HK-2 (cell line): ENCODE measurements around the gene COL11A1.
"Not testable (repeated sequence)": the region's sequence is repeated elsewhere in the genome, so short reads cannot be mapped to it uniquely, and the experiment has no call there.

ENCODE experiments used
- DNase-seq: peaks from one replicate; pipeline ENCODE4 v3.0.0-alpha.2; 2018; ENCODE audit not compliant: unreplicated experiment

Gene COL11A1

DNA sequence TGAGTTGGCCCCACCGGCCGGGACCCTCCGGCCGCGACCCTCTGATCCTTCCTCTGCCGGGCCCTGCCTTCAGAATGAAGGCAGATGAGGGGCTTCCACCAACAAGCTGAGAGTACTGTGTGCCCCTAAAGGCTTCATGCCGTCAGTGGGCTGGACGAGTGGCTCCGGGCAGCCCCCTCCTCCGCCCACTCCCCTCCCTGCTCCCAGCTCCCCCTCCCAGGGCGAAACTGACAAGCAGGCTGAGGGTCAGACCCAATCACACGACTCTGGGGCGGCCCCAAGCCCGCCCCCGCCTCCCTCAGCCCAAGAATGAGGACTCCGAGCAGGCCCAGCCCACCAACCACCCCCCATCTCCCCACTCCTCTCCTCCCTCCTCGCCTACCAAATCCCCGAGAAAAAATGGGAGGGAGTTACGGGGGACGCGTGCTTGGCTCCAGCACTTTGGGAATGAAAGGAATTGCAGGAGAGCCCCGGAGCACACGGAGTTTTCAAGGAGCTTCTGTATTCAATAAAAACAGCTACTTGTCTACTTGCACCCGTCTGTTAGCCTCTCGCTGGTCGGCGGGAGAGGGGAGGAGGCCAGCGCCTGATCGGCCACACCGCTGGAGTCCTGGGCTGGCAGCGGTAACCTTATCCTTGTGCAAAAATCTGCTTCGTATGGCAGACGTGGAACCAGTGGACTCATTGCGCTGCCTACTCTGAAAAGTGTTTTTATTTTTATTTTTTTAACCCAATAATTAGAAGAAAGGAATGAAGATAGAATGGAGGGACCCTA is at the start of gene COL11A1:
COL11A1 (minus strand) TSS at position 147 of the 775 bp plus-strand sequence. CDS start 344 bp downstream, outside the sequence.
- peak; percentile 7 for DNase-seq

DNA sequence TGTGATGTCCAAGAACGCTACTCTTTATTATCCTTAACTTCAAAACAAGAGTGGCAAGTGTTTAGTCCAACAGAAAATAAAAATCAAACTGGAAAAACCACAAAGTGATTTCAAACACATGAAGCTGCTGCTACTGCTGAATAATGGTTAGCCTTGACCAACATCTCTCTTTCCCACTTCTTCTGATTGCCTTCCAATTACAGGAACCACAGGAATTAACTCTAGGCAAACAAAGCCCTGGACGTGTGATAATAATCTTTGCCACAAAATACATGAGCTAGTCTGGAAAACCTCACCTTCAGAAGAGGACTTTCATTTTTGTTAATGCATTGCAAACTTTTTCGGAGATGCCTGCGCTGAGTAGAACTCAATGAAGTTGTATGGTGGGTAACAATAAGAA is 48.6 kb upstream of the COL11A1 start:
- DNase-seq: no peak

DNA sequence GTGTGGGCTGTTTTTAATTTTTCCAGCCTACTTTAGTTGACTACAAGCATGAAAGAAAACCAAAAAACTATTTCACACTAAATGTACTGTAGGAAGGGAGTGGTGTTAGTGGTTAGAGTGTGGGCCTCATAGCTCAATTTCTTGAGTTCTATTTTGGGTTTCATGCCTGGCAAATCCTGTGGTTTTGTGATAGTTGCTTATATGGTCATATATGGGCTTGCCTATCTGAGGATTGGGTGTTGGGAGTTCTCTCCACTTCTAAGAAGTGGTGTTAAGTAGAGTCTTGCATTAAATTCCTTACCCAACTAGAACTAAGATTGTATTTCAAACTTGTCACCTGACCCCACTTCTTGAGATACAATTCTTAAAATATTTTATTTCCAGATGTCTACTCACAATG is 37.8 kb upstream of the COL11A1 start:
- no peak for DNase-seq

DNA sequence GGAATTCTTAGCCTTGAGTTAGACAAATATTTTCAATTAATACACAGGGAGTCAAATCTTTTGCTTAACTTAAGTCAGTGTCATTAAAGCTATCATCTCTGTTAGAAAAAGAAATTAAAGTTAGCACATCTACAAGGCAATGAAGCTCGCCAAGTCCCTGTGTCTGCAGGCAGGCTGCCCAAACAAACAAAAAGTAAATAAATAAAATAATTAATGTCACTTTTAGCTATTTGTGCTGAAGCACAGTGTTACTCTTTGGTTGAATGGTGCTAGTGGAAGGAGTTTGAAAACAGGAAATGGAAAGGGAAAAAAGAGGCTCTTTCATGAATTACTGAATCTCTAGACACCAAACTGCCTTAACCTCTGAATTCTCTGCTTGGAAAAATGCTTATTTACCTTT is 37.1 kb upstream of the COL11A1 start:
- DNase-seq: no peak

DNA sequence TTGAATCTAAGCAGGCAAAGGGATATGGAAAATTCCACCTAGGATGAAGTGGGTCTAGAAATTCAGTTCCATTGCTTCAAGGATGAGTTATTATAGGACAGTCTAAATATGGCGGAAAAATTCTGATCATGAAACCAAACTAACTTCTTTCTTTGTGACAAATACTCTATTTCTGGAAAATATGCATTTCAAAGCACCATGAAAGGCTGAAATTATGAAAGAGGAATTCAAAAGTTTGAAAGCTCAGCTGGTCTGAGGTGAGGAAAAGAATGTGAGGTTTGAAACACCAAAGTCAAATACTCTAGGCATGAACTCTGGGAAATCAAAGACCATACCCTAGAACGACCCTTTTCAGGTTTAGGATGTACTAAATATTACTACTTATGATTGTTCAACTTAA is 36.4 kb upstream of the COL11A1 start:
- no peak for DNase-seq

DNA sequence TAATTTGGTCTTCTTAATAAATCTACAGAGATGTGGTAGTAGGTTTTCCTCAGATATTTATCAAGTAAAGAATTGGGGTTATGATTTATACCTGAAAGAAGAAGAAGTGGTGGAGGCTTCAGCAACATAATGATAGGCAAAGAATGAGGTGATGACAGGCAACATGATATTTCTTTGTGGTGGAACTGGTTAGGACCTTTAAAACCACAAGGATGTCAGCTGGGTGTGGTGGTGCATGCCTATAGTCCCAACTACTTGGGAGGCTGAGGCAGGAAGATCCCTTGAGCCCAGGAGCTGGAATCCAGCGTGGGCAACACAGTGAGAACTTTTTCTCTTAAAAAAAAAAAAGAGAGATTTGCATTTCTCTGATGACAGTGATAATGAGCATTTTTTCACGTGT is 34.1 kb upstream of the COL11A1 start:
- no peak for DNase-seq

DNA sequence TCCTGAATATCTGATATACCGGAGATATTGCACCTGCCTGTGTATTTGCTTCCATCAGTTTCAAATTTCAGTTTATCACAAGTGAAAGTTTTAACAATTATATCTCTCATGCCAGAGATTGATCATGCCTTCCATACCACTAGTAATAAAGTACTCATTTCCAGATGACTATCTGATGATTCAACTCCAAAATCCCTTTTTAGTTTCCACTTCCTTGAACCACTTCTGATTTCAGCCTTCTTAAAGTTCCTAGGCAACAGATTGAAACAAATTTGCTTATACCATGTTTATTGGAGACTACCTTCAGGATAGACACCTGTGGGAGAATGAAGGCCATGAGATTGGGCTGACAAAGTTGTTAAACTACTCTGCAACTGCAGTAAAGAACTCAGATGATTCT is 21.5 kb upstream of the COL11A1 start:
- DNase-seq: no peak

DNA sequence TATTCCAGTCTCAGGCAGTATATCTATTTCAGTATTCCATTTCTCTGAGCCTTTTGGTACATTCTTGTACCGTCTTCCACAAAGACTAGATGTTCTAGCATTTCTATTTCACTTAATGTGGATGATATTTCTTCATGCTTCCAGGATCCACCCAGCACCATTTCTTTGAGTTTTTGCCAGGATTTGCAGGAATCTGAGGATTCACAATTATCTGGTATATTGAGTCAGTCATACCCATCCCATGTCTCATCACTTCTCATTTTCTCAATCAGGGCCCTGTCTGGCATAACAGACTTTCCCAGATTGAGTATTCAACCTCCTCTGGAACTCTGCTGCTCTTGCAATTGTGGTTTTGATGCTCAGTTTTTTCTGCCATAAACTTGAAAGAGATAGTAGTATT is 20.9 kb upstream of the COL11A1 start:
- DNase-seq: peak; percentile 7

DNA sequence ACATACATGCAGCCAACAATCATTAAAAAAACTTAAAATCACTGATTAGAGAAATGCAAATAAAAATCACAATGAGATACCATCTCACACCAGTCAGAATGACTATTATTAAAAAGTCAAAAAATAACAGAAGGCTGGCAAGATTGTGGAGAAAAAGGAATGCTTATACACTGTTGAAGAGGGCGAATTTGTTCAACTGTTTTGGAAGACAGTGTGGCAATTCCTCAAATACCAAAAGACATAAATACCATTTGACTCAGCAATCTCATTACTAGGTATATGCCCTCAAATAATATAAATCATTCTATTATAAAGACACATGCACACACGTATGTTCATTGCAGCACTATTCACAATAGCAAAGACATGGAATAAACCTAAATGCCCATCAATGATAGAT is 19.9 kb upstream of the COL11A1 start:
- not testable (repeated sequence) for DNase-seq

DNA sequence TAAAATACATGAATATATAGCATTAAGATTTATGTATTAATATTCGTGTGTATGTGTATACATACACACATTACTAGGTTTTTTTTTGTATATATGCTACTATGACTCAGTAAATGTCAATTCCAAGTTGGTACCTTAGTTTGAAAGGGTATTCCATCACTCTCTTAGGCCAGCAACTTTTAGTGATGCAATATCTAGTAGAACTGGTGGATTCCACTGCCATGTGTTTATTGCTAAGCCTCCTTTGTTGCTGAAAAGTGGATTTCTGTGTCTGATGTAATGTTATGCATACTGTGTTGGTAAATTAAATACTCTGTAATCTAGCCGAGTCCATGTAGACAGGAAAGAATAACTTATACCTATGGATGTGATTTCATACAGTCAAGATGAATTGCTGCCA is 16.9 kb upstream of the COL11A1 start:
- DNase-seq: no peak

DNA sequence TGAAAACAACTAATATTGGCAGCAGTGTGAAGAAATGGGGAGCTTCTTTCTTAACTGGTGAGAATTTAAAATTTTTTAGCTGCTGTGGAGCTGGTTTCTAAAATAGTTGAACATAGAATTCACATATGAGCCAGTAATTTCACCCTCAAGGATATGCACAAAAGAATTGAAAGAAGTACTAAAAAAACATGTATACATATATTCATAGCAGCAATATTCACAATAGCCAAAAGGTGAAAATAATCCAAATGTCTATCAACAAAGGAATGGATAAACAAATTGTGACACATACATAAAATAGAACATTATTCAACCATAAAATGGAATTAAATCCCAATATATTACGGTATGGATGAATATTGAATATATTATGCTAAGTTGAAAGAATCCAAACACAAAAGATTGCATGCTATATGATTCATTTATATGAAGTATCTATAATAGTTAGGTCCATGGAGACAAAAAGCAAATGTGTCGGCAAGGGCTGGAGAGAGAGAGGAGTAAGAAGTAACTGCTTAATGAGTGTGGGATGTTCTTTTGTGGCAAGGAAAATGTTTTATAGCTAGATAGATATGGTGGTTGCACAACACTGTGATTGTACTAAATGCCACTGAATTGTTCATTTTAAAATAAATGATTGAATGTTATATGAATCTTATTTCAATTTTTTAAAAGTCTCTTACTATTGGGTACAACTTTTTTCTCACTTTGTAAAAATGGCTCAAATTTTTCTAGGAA is 14.8 kb upstream of the COL11A1 start:
- no peak for DNase-seq

DNA sequence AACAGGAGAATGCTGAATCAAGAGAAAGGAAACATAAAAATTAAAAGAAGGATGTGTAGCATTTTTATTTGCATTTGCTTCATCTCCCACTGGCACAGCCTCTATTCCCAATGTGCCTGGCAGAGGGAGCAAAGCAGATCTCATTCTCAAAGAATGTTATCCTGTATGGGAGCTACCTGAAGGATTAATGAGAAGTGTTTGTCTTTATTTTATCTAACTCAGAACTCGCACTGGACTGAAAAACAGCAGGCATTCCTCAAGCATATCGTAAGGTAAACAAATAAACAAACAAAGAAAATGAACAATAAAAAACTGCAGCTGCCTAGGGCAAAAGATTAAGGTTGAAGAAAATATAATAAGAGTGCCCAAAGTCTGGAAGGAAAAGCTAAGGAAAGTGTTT is 12.7 kb upstream of the COL11A1 start:
- DNase-seq: no peak

DNA sequence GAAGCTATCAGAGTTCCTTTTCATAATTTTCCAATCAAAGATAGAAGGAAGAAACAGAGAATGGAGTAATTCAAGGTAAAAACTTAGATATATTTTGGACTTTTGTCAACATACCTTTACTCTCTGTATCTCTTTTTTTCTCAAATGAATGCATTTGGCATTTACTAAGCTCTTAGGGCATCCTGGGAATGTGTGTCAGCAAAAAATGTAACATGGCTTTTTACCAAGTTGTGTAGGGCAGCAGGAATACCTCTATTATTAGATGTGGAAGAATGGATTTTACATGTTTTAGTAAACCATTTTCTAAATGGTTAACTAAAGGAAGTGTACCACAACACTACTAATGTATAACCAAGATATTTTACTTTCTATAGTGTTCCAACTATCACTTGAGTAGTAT is 4.2 kb upstream of the COL11A1 start:
- DNase-seq: no peak

DNA sequence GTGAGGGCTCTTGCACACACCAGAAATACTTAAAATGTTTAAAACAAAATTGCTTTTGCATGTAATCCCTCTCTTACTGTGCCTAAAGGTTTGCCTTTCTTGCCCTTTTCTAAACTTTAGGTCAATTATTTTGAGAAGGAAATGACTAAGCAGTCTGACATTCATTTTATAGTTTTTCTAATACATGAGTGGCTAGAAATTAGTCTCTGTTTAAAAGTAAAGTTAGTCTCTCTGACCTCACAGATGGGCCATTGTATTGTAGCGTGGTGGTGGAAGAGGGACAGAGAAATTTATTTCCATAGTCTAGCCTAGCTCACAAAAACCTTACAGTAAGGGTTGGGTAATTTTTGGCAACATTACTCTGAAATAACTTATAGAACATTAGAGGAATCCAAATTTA is 3.6 kb upstream of the COL11A1 start:
- DNase-seq: no peak

DNA sequence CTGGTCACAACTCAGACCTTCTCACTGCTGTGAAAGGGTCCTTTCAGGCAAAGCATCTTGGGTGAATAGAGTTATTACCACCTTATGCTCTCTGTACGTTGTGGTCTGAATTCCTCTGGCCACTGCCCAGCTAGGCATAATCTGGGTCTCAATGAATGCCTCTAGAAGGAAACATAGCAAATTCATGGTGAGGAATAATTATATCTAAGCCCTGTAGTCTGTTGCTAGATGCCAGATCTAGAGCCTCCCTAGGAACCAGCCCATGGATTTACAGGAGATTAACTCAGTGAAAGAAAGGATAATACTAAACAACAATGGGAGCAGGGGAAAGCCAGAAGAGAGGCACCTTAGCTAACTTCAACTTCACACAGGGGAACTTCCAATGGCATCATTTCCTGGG is 2.4 kb upstream of the COL11A1 start:
- DNase-seq: no peak

DNA sequence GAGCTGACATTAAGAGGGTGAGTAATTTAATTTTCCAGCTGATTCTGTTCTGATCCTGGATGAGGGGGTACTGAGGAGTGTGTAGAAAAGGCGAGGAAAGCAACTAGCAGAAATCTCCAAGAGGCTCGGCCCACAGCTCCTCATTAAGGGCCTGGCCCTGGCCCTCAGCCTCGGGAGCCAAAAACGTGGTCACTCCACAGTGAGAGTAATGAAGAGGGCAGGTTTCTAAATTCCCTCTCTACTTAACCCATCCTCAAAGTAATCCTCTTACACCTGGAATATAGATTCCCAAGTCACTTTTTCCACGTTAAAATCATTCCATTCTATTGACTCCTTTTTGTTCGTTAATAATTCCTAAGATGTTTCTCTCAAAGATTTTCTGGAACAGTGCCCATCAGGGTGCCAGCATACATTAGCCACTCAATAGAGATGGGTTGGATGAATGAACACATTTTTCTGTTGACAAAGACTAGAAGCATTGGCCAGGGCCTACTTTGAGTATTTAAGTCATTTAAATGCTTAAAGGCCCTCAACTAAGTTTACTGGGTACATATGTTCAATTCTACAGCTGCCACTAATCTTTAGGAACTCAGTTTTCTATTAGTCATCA is 1.1 kb upstream of the COL11A1 start:
- DNase-seq: peak; percentile 10

DNA sequence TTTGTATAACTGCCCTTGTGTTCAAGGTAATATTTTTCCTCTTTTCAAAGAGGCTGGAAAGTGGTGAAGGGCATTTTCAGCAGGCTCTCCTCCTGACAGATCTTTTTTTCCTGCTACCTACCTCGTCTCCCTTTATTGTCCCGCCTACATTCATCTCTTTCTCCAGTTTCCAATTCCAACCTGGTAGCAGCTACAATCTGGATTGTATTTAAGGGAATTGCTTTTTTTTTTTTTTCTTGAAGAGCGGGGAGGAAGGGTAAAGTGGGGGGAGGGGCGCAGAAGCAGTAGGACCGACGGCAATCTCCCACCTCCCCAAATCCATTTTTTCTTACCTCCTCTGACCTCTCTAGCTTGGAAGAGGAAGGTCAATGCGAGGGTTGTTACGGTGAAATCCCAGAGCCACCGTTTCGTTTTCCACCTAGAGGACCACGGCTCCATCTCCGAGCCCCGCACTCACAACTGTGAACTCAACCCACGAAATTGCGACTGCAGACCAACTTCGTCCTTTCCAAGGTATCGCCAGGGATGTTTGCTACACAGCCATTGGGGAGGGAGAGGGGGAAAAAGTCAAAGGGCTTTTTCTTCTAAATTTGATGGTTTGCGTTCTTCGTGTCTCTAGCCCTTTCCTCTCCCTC is 464 bp downstream of the COL11A1 start:
- no peak for DNase-seq

DNA sequence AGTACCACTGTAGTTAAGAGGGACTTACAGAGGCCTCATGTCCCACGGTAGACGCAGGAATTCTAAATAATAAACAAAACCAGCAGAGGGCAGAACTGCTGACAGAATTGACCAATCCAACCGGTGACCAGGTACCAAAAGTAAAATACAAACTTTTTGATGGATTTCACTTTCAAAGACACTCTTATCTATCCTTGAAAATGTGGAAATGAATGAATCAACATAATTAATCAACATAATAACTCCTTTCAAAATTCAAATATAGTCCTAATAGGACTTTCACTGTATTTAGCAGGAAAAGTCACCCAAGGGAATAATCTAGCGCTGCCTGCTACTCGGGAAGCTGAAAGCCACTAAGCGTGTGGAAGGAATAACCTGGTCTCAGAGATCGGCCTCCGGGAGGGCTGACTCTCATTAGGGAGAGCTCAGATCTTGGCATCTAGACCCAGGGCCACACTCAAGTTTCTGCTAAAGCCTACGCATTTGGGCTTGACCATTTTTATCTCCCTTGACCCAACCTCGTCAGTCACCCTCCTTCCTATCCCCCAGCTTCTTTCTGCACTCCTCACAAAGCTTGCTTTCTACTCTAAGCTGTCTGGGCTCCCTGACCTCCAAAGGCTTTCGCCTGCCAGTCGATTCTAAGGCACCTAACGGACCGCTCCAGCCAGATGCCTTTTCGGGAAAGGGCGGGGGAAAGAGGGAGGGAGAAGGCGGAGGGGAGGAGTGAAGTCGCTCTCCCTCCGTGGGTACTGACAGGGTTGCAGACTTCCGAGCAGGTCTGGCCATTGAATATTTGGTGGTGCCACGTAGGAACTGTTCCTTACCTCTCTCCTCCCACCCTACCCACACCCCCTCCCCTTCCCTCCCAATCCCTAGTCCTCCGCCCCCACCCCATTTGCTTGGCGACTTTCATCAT is 1.6 kb downstream of the COL11A1 start:
- peak; percentile 46 for DNase-seq

DNA sequence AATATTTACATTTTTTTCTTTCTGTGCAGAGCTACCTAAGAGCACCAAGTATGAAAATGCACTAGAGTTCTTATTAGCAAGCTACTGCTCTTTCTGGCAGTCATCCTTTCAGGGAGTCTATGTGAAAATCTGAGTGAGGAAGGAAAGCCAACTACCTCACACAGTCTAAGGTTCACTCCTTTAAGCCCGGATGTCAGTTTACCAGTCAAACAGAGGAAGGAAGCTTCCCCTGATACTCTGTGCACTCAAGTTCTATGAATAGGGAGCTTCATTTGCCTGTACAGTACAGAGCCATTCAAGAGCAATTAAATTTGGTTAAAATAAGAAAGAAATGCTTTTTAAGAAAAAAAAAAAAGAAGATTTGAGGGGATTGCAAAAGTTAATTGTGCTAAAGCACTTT is 6.9 kb downstream of the COL11A1 start:
- DNase-seq: no peak

DNA sequence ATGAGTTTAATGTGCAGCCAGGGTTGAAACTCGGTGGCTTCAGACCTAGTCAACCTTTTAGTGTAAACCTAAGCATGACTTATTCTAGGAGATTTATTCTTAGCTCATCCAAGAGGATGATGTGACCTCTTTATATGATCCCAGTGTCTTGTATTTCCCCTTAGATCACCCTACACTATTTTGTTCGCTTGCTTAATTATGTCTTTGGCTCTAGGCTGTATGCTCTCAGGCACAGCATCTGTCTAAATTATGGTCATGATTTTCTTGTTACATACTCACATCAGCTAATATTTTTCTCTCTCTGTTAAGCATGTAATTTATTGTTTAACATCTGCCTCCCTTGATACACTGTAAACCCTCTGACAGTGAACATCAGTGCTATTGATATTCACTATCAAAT is 19.1 kb downstream of the COL11A1 start:
- DNase-seq: no peak

DNA sequence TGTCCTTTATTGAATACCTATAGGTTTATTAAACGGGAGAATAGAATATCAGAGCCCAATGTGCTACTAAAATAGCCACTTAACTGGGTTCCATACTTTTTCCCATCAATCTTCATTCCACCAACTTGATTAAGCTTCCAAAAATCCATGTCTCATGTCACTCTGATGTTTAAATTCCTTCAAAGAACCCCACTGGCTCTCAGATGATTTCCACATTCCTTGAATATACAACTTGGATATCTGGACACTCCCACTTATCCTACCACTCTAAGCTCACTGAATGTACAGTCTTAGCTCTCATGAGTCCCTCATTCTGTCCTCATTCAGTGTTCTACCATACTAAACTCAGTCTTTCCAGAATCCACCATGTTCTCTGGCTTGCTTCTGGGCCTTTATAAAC is 21.1 kb downstream of the COL11A1 start:
- DNase-seq: no peak
